ENCODE data around the gene SLC25A47.

The SLC25A47 gene, protein sequence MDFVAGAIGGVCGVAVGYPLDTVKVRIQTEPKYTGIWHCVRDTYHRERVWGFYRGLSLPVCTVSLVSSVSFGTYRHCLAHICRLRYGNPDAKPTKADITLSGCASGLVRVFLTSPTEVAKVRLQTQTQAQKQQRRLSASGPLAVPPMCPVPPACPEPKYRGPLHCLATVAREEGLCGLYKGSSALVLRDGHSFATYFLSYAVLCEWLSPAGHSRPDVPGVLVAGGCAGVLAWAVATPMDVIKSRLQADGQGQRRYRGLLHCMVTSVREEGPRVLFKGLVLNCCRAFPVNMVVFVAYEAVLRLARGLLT

DNA sequence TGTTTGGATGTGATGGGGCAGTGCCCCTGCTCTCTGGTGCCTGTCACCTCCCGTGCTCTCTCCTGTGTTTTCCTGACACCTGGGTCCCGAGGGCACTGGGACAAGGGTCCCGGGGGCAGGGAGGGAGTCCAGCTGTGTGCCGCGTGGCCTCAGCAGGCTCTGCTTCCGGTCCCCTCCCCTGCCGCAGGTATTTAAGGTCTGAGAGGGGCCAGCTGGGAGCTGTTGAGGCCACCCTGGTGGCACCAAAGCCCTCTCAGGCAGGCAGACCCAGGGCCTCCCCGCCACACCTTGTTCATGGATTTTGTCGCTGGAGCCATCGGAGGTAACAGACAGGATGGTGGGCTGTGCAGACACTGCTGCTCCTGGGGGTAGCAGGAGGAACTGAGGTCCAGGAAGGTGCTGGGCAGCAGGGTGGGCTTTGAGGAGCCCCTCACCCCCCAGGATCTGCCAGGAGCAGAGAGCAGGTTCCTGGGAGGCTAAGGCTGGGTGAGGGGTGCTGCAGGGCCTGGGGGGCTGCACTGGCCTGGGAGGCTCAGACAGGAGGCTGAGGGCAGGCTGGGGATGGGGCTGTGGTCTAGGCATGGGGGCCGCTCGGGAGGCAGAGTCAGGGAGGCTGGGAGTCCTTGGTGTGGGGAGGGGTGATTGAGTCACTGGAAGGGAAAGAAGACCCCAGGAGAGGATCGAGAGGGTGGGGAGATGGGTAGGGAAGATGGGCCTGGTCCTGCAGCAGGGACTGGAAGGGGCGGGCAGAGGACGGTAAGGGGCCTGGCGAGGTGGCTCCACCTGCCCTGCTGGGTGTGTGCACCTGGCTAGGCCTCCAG, at the start of gene SLC25A47:
SLC25A47 (plus strand) TSS at position 219 of the 821 bp plus-strand sequence; CDS start at position 295, 76 bp downstream.
- in situ Hi-C loops (cut with MboI; ENCODE audit: low pct_unique_long_range_greater_than_20kb, low sequenced_read_pairs, unreplicated experiment) = no loop called here
- no peak for DNase-seq (ENCODE audit: low spot score)
- TF ChIP-seq, protein P1, sequence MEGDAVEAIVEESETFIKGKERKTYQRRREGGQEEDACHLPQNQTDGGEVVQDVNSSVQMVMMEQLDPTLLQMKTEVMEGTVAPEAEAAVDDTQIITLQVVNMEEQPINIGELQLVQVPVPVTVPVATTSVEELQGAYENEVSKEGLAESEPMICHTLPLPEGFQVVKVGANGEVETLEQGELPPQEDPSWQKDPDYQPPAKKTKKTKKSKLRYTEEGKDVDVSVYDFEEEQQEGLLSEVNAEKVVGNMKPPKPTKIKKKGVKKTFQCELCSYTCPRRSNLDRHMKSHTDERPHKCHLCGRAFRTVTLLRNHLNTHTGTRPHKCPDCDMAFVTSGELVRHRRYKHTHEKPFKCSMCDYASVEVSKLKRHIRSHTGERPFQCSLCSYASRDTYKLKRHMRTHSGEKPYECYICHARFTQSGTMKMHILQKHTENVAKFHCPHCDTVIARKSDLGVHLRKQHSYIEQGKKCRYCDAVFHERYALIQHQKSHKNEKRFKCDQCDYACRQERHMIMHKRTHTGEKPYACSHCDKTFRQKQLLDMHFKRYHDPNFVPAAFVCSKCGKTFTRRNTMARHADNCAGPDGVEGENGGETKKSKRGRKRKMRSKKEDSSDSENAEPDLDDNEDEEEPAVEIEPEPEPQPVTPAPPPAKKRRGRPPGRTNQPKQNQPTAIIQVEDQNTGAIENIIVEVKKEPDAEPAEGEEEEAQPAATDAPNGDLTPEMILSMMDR (IDR thresholded peaks at IDR 0.05; ENCODE audit: extremely low read depth, insufficient read depth, missing control alignments) = no peak

DNA sequence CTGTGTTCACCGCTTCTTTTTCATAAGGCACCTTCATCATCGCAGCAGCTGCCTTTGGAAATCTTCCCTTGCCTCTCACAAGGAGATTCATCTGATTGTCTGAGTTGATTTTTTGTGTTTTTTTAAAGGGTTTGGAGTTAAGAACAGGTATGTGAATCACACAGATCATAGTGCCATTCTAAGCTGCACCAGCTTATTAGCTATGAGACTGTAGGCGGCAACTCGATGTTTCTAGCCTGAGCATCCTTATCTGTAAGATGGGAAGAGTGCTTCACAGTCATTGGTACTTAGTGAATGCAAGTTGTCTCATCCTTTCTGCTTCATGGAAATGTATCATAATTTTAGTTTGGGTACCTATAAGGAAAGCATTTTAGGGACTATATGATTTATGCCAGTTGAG, 48.9 kb upstream of the SLC25A47 start:
- in situ Hi-C loops (cut with MboI; ENCODE audit: low pct_unique_long_range_greater_than_20kb, low sequenced_read_pairs, unreplicated experiment) = no loop called here
- DNase-seq (ENCODE audit: low spot score) = no peak
- TF ChIP-seq, protein P1 (IDR thresholded peaks at IDR 0.05; ENCODE audit: extremely low read depth, insufficient read depth, missing control alignments) = no peak

DNA sequence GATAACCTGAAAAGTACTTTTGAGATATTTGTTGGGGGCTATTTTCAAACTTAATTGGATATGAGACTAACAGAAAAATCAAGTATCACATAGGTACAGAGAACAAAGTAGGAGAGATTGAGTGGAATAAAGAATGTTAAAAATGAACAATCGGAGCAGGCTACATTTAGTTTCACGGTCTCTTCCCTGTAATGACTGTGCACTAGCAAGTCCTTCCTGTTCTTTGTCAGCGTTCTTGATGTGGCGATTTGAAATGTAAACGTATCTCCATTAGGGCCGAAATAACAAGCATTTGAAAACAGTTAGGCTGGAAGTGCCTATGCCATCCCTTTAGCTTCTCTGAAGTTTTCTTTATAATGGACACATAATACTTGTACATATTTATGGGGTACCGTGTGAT, 47.9 kb upstream of the SLC25A47 start:
- TF ChIP-seq, protein P1 (IDR thresholded peaks at IDR 0.05; ENCODE audit: extremely low read depth, insufficient read depth, missing control alignments) = no peak
- in situ Hi-C loops (cut with MboI; ENCODE audit: low pct_unique_long_range_greater_than_20kb, low sequenced_read_pairs, unreplicated experiment) = no loop called here
- no peak for DNase-seq (ENCODE audit: low spot score)

DNA sequence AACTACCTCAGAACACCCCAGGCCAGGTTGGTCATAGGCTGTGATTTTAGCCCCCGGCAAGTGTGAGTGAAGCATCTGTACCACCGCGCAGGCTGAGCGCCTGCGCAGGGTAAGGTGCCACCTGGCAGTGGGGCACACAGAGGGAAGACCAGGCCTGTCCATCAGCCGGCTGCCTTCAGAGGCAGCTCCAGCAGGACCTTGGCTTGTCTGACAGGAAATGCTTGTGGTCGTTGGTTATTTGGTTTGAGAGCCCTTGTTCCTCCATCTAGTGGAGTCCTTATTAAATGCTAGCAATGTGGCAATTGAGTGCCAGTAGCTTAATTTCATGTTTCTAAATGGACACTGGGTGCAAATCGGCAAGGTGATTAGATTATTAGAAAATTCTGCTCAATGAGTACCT, 44.4 kb upstream of the SLC25A47 start:
- peak; percentile 34 for DNase-seq (ENCODE audit: low spot score)
- TF ChIP-seq, protein P1 (IDR thresholded peaks at IDR 0.05; ENCODE audit: extremely low read depth, insufficient read depth, missing control alignments) = peak; percentile 2
- in situ Hi-C loops (cut with MboI; ENCODE audit: low pct_unique_long_range_greater_than_20kb, low sequenced_read_pairs, unreplicated experiment) = no loop called here

DNA sequence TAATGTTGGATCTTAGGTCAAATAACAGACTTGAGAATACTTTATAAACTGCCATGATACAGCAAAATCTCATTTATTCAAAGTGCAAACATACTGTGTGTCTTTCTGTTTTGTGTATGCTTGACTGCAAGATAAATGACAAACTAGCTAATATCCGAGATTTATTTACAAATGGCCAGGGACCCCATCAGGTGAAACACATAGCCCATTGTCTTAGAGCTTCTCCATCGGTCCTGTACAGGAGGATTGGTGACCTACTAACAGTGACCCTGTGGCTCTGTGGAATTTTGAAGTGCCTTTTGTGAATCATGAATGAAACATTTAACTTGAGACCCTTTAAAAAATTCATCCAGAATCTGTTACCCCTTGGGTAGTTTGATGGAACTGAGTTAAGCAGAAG, 44.0 kb upstream of the SLC25A47 start:
- in situ Hi-C loops (cut with MboI; ENCODE audit: low pct_unique_long_range_greater_than_20kb, low sequenced_read_pairs, unreplicated experiment) = no loop called here
- DNase-seq (ENCODE audit: low spot score) = no peak
- TF ChIP-seq, protein P1 (IDR thresholded peaks at IDR 0.05; ENCODE audit: extremely low read depth, insufficient read depth, missing control alignments) = no peak

DNA sequence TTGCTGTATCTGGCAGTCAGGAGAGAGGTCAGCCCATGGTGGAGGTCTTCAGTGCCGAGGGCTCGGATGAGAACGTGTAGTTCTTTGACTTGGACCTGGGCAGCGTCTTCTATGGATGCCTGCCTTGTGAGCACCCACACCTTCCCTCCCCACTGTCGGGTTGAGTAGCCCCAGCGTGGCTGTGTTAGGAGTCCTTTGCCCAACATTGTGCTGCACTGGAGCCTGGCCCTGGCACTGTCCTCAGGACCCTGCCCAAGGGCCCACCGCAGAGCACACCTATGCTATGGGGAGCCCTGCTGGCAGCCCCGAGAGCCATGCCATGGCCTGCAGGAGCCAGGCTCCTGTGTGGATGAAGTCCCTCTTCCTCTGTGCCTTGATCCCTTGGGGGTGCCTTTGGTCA, 43.6 kb upstream of the SLC25A47 start:
- DNase-seq (ENCODE audit: low spot score) = no peak
- TF ChIP-seq, protein P1 (IDR thresholded peaks at IDR 0.05; ENCODE audit: extremely low read depth, insufficient read depth, missing control alignments) = no peak
- in situ Hi-C loops (cut with MboI; ENCODE audit: low pct_unique_long_range_greater_than_20kb, low sequenced_read_pairs, unreplicated experiment) = no loop called here
